K562 treated with DMSO at 1 percent for 4 hours (cell line): ENCODE measurements around the gene H2BW2. TPM values are rescaled to one million over a fixed set of nuclear protein-coding genes. Genes with fewer than 3 reads are reported as not detected.

Experiments used
- total RNA-seq: library from RNA; unstranded; fragments of 300-600 nt; gene quantifications from 2 replicates; pipeline ENCODE4 v1.2.3, GENCODE V29; 2022; ENCODE audit not compliant: insufficient read depth

H2BW2 gene
- total RNA-seq: not detected in 2 replicates

DNA sequence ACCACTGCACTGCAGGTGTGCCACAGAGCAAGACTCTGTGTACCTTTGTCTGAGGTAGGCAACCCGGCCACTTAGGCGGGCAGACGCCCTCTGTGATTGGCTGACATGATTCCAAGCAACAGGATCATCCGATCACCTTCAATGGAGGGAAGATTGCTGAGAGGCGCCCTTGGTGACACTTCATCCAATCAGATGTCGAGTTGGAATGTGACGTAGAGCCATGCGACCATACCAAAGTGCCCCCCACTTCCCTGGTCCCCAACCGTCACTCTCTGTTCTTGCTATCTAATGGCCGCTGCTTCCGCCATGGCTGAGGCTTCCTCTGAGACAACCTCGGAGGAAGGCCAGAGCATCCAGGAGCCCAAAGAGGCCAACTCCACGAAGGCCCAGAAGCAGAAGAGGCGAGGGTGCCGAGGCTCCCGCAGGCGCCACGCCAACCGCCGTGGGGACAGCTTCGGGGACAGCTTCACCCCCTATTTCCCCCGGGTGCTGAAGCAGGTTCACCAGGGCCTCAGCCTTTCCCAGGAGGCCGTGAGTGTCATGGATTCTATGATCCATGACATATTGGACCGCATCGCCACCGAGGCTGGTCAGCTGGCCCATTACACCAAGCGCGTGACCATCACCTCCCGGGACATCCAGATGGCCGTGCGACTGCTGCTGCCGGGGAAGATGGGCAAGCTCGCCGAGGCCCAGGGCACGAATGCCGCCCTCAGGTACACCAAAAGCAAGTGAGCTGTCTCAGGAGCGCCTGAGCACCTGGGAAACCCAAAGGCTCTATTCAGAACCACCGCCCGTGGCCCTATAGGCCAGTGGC lies at the start of gene H2BW2:
Gene H2BW2, plus strand, starts transcription at position 268 of the 817 bp plus-strand sequence. Its CDS starts 39 bp downstream, at position 307.

GRCh38 chrX:104013606-104014005 lies 26.1 kb upstream of the H2BW2 start, which contains the start of gene H2BW1:
H2BW1 (minus strand) TSS chrX:104013708; CDS start chrX:104013576, 132 bp downstream.

DNA sequence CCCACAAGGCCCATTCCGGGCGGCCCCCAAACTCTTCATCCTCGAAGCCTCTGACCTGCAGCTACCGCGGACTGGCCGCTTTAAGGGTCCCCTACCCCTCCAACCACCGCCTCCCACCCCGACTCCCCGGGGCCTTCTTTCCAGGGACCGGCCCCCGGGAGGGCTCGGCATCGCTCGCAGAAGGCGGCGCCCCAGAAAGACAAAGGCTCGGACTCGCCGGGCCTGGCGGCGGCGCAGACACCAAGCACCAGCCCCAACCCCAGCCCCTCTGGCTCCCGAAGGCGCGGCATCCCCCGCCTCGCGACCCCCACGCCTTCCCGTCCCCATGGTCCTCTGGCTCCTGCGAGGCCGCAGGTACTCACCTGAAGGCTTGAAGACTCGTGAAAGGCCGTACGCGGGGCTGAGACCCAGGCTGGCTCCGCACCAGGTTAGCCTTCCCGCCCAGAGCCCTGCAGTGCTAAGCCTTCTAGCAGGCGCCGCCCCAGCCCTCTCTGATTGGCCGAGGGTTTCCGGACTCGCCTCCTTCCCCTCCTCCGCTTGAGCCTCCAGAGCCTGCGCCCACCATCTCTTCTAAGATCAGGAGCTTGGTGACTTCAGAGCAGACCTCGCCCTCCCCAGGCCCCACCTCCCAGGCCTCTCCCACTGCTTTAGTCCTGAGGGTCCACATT lies 36.2 kb downstream of the H2BW2 start, which contains the start of gene TMSB15C:
Gene TMSB15C, minus strand, starts transcription at position 459 of the 668 bp plus-strand sequence.

Other genes with a start within 250 kb of the H2BW2 start
- not detected in 2 replicates for gene RAB9B, start 207.7 kb upstream of the H2BW2 start, total RNA-seq
- not detected in 2 replicates for gene TMSB15B, start 77.3 kb upstream of the H2BW2 start, total RNA-seq
- not detected in 2 replicates for gene H2BW1, start 26.2 kb upstream of the H2BW2 start, total RNA-seq
- gene TMSB15C, start 36.3 kb downstream of the H2BW2 start, total RNA-seq: not detected in 2 replicates
- not detected in 2 replicates for gene ZCCHC18, start 72.6 kb downstream of the H2BW2 start, total RNA-seq
- 3.1 and 4.1 TPM in 2 replicates for gene SLC25A53, start 117.1 kb downstream of the H2BW2 start, total RNA-seq
- gene FAM199X, start 126.5 kb downstream of the H2BW2 start, total RNA-seq: 8.0 and 9.6 TPM in 2 replicates
- not detected in 2 replicates for gene ESX1, start 215.0 kb downstream of the H2BW2 start, total RNA-seq